GM06990 (cell line): ENCODE measurements around the gene CPEB2.

Source experiments
- DNase-seq: peaks from one replicate; pipeline ENCODE4 v3.0.0-alpha.2; 2011; ENCODE audit not compliant: insufficient read length; ENCODE audit errors: extremely low read depth
- H3K27me3 ChIP-seq: replicated peaks from 2 replicates; pipeline ENCODE4 v1.6.0; 2011; ENCODE audit warnings: low read length; ENCODE audit not compliant: control insufficient read depth, insufficient read depth
- H3K36me3 ChIP-seq: 2 replicates; pipeline ENCODE4 v1.5.1; 2011; ENCODE audit warnings: low read length; ENCODE audit not compliant: control insufficient read depth, insufficient read depth
- H3K4me3 ChIP-seq: replicated peaks from 2 replicates; pipeline ENCODE4 v1.5.1; 2011; ENCODE audit warnings: low read depth, mild to moderate bottlenecking, control low read depth, low read length
- TF ChIP-seq, protein P1 (sequence below): IDR thresholded peaks from 2 replicates; pipeline ENCODE4 v1.5.1; 2011; ENCODE audit warnings: low read length, control low read depth, mild to moderate bottlenecking, inconsistent platforms; ENCODE audit not compliant: insufficient read depth, poor library complexity, severe bottlenecking

Gene CPEB2

GRCh38 chr4:15012017-15012788 is 9.9 kb downstream of the CPEB2 start:
- Histone ChIP-seq H3K27me3 (no peaks in the 10 kb centered on the region), H3K36me3 (no peaks in the 10 kb centered on the region; the same call in 1 of the 2 replicates), H3K4me3 (no peak overlapping the region)
- no peak for DNase-seq
- TF ChIP-seq, protein P1, sequence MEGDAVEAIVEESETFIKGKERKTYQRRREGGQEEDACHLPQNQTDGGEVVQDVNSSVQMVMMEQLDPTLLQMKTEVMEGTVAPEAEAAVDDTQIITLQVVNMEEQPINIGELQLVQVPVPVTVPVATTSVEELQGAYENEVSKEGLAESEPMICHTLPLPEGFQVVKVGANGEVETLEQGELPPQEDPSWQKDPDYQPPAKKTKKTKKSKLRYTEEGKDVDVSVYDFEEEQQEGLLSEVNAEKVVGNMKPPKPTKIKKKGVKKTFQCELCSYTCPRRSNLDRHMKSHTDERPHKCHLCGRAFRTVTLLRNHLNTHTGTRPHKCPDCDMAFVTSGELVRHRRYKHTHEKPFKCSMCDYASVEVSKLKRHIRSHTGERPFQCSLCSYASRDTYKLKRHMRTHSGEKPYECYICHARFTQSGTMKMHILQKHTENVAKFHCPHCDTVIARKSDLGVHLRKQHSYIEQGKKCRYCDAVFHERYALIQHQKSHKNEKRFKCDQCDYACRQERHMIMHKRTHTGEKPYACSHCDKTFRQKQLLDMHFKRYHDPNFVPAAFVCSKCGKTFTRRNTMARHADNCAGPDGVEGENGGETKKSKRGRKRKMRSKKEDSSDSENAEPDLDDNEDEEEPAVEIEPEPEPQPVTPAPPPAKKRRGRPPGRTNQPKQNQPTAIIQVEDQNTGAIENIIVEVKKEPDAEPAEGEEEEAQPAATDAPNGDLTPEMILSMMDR, result no peak

DNA sequence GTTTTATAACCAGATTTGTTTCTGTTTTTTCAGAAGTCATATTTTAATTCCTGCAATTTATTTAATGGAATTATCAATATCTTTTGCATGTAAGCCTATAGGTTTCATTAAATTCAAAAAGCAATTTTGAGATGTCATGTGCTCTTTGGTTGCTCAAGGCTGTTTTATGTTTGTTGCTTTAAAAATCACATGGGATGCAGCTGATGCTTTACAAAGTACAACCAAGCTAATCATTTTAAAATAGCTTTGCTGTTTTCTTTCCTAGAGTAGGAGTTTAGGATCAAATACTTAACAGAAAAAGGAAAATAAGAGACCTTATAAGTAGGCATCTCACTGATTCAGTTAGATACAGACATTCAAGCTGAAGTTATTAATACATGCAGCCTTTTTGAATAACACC is 11.3 kb downstream of the CPEB2 start:
- no peaks in the 10 kb centered on the region for H3K27me3 ChIP-seq
- DNase-seq, result no peak
- no peak overlapping the region for H3K4me3 ChIP-seq
- TF ChIP-seq, protein P1, result no peak
- no peaks in the 10 kb centered on the region; the same call in 1 of the 2 replicates for H3K36me3 ChIP-seq

DNA sequence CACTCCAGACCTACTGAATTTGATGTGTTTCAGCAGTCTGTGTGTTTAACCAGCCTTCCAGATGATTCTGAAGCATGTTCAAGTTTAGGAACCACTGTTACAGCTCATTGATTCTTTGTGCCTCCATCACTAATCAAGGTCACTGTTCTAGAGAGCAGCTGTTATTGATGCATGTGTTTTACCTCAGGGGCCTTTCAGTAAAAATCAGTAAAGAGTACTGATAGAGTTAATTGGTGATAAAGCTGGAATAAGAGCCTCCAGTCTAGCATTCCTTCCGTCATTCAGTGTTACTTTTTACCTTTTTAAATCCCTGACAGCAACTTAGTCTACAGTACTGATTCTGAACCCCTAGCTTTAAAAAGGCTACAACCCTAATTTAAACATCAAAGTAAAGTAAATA is 12.9 kb downstream of the CPEB2 start:
- H3K36me3 ChIP-seq, result peaks cover 2% of the 10 kb centered on the region
- H3K4me3 ChIP-seq, result no peak overlapping the region
- no peak for DNase-seq

GRCh38 chr4:15018361-15018760 is 16.1 kb downstream of the CPEB2 start:
- TF ChIP-seq, protein P1, result no peak
- peaks cover 2% of the 10 kb centered on the region for H3K36me3 ChIP-seq
- no peaks in the 10 kb centered on the region for H3K27me3 ChIP-seq
- no peak overlapping the region for H3K4me3 ChIP-seq
- DNase-seq, result no peak

More for the DNA sequence above, 12.9 kb downstream of the CPEB2 start:
- no peaks in the 10 kb centered on the region for H3K27me3 ChIP-seq
- TF ChIP-seq, protein P1, result no peak

GRCh38 chr4:15020502-15021286 is 18.4 kb downstream of the CPEB2 start:
- Histone ChIP-seq H3K36me3 (peaks cover 2% of the 10 kb centered on the region), H3K27me3 (no peaks in the 10 kb centered on the region), H3K4me3 (no peak overlapping the region)
- TF ChIP-seq, protein P1, result no peak
- no peak for DNase-seq
